ENCODE results near the gene C14orf119. TPM values are rescaled to one million over a fixed set of nuclear protein-coding genes. Genes with fewer than 3 reads are reported as not detected.

C14orf119 gene
- total RNA-seq, 4 donors from 2014 or later = 22.3 to 45.0 (median 41.7) TPM

DNA sequence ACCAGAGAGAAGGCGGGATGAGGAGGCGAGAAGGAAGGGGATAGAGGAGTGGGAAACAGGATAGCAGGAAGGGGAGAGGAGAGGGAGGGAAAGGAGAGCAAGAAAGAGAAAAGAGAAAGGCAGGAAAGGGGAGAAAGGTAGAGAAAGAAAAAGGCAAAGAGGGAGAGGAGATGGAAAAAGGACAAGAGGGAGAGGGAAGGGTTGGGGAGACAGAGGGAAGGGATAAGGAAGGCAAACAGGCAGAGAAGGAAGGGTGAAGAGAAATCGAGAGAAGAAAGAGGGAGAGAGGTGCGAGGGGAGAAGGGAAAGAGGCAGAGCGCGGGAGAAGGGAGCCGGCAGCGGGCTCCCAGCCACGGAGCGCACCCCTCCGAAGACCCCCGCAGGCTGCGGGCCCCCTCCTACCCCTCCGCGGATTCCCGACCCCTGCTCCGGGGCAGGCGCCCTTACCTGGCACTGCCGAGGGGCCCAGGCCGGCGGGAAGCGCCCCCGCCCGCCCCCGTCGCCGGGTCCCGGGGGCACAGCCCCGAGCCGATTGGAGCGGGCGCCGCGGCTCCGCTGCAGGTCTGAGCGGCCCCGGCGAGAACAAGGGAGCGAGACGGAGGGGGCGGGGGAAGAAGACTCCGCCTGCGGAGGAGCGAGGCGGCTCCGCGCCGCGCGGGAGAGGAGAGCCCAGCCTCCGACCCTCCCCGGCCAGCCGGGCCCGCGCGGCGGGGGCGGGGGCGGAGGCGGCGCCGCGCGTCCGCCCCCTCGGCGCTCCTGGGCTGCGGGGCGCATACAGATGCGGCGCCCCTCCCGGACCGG, 38.1 kb upstream of the C14orf119 start, which contains the start of gene CDH24:
TSS of gene CDH24 (minus strand) at position 565 of the 801 bp plus-strand sequence. CDS start 1,787 bp downstream, outside the sequence.
- TF ChIP-seq, protein P1, sequence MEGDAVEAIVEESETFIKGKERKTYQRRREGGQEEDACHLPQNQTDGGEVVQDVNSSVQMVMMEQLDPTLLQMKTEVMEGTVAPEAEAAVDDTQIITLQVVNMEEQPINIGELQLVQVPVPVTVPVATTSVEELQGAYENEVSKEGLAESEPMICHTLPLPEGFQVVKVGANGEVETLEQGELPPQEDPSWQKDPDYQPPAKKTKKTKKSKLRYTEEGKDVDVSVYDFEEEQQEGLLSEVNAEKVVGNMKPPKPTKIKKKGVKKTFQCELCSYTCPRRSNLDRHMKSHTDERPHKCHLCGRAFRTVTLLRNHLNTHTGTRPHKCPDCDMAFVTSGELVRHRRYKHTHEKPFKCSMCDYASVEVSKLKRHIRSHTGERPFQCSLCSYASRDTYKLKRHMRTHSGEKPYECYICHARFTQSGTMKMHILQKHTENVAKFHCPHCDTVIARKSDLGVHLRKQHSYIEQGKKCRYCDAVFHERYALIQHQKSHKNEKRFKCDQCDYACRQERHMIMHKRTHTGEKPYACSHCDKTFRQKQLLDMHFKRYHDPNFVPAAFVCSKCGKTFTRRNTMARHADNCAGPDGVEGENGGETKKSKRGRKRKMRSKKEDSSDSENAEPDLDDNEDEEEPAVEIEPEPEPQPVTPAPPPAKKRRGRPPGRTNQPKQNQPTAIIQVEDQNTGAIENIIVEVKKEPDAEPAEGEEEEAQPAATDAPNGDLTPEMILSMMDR (IDR thresholded peaks at IDR 0.05; ENCODE audit: low read depth) = no peak

DNA sequence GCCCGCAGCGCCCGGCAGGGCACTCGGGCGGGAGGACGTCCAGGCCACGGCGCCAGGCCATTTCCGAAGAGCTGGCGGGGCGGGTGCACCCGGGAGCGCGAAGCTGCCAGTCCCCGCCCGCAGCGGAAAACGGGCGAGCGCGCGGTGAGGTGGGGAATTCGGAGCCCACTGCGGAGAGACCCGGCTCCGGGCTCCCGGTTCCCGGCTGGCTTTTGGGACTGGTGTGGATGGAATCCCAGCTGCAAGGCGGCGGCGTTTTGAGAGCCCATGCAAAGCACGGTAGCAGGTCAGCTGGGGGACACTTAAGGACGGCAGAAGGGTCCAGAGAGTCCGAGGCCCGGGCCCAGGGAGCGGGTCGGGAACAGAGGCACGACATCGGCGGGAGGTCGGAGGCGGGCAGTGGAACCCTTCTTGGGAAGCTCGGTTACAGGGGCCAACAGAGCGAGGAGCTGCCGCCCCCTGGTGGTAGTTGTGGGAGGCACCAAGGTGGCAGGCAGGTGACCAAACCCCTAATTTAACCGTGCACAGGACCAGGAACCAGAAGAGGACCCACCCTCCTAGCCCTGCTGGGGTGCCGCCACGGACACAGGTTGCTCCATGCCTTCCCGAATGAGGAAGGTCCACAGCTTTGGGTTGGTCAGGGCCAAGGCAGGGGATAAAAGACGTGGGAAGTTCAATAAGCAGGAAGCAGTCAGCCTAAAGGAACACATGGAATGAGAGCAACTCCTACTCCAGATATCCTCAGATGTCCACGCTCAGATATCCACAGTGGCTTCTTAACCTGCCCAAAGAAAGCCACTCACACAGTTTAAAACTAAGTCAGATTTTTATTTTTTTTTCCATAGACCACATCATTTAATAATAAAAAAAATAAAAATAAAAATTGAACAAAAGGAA, 37.3 kb upstream of the C14orf119 start:
- TF ChIP-seq, protein P1 (IDR thresholded peaks at IDR 0.05; ENCODE audit: low read depth) = no peak

DNA sequence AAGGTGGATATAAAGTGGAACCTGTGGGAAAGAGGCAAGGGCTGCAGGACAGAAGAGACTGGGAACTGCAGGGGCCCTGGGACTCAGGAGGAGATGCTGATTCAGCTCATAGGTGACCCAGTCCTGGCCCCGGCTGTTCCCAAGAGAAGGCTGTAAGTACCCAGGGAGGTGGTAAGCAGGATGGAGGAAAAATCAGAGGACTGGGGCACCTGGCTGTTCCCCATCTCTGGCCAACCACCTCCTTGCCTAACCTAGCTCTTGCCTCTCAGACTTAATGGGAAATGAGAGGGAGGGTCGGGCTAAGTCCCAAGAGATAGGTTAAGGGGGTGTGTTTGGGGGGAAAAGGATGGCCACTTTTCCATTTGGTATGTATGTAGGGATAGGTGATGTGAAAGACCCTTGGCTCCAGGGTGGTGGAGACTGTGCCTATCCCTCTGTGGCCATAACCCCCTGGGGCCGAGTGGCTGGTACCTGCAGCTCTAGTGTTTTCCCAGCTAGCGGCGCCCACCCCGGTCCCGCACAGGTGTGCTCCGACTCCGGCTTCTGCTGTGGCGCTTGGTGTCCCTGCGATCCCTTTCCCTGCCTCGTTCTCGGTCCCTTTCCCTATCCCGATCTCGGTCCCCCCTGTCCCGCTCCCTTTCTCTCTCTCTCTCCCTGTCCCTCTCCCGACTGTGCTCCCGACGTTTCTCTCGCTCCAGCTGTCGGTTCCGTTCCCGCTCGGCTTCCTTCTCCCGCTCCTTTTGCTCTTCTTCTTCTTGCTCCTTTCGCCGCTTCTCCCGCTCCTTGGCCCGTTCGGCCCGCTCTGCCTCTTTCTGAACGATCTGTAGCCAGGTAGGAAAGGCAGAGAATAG, 36.4 kb upstream of the C14orf119 start:
- TF ChIP-seq, protein P1 (IDR thresholded peaks at IDR 0.05; ENCODE audit: low read depth) = no peak

DNA sequence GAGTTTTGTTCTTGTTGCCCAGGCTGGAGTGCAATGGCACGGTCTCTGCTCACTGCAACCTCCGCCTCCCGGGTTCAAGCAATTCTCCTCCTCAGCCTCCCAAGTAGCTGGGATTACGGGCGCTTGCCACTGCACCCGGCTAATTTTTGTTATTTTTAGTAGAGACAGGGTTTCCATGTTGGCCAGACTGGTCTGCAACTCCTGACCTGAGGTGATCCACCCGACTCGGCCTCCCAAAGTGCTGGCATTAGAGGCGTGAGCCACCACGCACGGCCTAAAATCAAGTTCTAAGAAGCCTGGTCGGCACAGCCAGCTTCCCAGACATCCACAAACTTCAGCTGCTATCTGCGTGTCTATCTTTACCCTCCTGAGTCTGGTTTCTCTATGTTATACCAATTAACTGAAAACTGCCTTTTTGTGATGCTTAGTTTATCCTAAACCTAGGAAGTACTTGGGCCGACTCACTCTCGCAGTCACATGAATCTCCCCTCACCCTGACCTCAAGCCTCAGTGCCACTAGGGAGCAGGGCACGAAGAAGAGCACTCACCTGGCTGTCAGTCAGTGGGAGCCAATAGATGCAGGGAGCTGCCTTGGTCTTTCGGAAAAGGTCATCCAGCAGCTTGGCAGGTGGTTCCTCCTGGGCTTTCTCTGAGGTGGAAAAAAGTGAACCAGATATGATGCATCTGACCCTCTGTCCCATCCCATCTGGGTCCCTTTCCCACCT, 34.6 kb upstream of the C14orf119 start:
- TF ChIP-seq, protein P1 (IDR thresholded peaks at IDR 0.05; ENCODE audit: low read depth) = no peak

DNA sequence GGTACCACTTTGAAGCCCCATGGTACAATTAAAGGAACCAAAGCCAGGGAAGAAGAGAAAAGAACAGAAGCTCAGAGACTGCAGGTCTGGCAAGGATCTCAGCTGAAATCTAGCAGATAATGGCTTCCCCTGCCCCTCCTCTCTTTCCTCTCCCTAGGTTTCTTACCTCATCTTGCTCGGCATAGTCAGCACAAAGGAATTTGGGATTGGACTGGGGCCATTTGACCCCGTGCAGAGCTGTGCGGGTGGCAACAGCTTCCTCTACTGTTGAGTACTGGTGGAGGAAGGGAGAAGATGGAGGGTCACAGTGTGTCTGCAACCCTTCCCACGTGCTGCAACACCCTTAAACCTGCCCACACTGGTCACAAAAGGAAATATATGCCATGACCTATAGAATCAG, 33.3 kb upstream of the C14orf119 start:
- TF ChIP-seq, protein P1 (IDR thresholded peaks at IDR 0.05; ENCODE audit: low read depth) = no peak

DNA sequence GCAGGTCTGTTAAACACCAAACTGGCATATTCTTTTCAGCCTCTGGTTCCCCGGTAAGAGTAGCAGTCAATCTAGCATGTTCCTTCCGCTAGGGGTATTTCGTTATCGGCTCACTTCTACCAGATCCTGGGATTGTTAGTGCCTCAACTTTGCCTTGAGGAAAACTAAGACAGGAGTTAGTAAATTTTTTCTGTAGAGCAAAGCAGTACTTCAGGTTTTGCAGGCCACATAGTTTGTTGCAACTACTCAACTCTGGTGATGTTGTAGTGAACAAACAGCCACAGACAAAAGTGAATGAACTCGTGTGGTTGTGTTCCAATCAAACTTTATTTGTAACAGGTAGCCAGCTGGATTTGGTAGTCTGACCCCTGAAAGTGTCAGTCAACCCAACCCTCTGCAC, 31.7 kb upstream of the C14orf119 start:
- TF ChIP-seq, protein P1 (IDR thresholded peaks at IDR 0.05; ENCODE audit: low read depth) = no peak
